ENCODE measurements around the gene POMT1.
"Not testable (repeated sequence)": the region's sequence is repeated elsewhere in the genome, so short reads cannot be mapped to it uniquely, and the experiment has no call there.

Gene POMT1, protein sequence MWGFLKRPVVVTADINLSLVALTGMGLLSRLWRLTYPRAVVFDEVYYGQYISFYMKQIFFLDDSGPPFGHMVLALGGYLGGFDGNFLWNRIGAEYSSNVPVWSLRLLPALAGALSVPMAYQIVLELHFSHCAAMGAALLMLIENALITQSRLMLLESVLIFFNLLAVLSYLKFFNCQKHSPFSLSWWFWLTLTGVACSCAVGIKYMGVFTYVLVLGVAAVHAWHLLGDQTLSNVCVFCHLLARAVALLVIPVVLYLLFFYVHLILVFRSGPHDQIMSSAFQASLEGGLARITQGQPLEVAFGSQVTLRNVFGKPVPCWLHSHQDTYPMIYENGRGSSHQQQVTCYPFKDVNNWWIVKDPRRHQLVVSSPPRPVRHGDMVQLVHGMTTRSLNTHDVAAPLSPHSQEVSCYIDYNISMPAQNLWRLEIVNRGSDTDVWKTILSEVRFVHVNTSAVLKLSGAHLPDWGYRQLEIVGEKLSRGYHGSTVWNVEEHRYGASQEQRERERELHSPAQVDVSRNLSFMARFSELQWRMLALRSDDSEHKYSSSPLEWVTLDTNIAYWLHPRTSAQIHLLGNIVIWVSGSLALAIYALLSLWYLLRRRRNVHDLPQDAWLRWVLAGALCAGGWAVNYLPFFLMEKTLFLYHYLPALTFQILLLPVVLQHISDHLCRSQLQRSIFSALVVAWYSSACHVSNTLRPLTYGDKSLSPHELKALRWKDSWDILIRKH
- total RNA-seq: 58.1 to 58.3 reads per million in 2 donors

DNA sequence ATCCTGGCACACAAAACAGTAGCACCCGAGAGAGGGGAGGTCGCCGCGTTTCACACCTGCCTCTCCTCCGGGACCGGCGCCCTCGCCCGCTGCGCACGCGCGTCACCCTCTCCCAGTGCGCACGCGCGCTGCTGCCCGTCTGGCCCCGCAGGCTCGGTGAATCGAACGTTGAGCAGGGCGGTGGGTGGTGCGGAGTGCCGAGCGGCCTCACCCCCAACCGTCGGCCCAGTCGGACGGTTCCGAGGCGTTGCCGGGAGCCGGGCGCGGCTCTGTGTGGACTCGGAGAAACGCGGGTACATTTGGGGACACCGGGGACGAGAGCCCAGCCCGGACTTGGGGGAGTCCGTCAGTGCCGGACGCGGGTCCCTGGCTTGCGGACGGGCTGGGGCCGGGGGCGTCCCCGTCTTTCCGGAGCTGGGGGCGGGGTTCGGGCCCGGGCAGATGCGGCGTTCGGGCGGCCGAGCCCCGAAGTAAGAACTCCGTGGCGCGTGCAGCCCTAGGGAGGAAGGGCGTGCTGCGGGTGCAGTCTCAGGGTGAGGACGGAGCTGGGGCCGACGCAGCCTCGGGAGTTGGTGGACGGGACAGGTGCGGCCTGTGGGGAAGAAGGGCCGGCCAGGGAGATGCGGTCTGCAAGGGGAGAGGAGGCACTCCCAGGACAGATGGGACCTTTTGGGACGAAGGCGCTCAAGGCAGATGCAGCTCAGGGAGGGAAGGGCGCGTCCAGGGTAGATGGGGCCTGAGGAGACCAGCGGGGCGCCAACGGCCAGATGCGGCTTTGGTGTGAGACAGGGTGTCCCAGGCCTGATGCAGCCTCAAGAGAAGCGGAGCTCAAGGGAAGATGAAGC lies at the start of gene POMT1:
TSS of gene POMT1 (plus strand) at position 138 of the 845 bp plus-strand sequence. CDS start 1,301 bp downstream, outside the sequence.
- peak; percentile 77 to 92 (median 85) for DNase-seq

DNA sequence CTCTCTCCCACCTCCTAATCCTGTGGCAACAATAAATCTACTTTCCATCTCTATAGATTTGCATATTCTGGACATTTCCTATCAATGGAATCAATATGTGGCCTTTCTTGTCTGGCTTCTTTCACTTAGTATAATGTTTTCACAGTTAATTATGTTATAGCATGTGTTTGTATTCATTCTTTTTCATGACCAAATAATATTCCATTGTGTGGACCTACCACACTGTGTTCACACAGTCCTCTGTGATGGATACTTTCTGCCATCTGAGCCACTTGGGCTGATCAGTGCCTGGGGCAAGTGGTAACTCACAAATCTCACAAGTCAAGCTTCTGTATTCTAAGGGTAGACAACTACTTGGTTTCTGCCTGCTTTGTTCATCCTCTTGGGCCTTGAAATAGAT lies 48.7 kb upstream of the POMT1 start:
- no peak for DNase-seq

DNA sequence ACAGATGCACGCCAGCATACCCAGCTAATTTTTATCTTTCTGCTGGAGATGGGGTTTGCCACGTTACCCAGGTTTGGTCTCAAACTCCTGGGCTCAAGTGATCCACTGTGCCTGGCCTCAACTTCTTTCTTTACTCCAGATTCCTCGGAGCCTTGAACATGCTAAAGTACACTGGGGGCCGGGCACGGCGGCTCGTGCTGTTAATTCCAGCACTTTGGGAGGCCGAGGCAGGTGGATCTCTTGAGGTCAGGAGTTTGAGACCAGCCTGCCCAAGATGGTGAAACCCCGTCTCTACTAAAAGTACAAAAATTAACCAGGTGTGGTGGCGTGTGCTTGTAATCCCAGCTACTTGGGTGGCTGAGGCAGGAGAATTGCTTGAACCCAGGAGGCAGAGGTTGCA lies 47.1 kb upstream of the POMT1 start:
- not testable (repeated sequence) for DNase-seq

DNA sequence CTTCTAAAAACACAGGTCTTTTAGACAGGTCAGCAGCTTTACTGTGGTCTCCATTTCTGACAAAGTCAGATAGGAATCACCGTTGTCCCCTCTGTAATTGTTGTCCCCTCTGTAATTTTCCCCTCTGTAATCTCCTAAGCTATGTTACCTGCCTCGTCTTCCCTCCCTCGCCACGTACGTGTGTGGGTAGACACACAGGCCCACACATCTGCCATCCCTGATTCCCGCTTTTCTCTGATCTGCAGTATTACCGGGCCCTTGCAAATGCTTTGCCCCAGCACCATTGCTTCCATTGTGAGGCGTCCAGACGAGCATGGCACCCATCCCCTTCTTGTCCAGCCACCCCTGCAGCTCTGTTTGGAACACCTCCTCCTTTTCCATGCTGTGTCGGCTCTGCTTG lies 45.0 kb upstream of the POMT1 start:
- no peak for DNase-seq

DNA sequence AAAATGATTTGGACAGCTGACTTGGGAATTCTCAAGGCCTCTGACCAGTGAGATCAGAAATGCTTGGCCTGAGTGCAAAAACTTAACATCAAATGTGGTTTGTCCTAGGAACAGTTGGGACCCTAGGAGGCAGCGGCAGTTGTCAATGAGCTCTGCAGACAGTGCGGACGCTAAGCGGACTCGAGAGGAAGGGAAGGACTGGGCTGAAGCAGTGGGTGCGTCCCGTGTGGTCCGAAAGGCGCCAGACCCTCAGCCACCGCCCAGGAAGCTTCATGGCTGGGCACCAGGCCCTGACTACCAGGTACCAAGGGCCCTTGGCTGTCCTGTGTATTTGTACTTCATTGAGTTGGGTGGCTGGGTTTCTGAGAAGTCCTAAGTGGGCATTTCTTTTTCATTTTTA lies 43.7 kb upstream of the POMT1 start:
- no peak for DNase-seq

DNA sequence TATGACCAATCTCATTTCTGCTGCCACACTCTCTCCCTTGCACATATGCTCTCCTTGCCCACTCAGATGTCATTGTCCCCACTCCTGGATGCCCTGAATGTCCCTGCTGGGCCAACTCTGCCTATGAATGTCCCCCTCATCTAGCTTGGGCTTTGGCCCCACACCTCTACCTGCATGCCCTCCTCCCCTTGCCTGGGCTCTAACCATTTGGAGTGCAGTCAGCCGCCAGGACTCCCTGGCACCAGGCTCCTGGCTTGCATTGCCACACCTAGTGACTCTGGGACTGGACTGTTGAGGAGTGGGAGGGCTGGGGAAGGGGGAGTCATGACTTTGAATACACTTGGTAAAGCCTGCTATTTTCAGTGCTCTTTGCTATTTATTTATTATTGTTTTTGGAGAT lies 41.6 kb upstream of the POMT1 start:
- DNase-seq: no peak

DNA sequence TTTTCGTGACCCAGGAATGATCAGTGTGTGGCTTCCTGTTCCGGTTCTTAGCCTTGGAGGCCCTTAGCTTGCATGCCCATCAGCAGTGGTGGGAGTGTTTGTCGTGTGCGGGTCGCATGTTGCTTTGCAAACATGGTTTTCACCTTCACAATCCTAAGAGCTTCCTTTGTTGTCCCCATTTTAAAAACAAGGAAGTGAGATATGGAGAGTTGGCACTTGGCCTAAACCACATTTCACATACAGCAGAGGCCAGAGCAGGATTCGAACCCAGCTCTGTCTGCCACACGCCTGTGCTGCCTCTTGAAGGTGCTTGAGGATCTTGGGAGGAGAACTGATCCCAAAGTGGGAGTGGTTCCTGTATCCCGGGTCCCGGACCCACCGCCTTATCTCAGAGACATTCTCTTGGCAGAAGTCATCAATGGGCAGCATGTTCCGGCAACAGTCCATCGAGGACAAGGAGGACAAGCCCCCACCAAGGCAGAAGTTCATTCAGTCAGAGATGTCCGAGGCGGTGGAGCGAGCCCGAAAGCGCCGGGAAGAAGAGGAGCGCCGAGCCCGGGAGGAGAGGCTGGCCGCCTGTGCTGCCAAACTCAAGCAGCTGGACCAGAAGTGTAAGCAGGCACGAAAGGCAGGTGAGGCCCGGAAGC lies 38.2 kb upstream of the POMT1 start:
- DNase-seq: no peak

DNA sequence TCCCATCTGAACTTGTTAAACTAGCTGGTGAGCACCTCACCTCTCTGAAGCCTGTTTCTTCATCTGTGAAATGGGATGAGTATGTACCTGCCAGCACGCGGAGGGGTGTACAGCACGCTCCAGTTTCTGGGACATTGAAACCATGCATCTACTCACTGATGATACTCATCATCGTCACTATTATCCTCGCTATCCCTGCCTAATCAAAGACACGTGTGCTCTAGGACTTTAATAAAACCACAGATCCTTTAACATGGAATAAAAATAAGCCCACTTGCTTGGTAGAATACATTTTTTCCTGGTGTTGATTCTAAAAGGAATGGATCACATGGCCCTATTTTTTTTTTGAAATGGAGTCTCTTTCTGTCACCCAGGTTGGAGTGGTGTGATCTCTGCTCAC lies 37.3 kb upstream of the POMT1 start:
- no peak for DNase-seq

DNA sequence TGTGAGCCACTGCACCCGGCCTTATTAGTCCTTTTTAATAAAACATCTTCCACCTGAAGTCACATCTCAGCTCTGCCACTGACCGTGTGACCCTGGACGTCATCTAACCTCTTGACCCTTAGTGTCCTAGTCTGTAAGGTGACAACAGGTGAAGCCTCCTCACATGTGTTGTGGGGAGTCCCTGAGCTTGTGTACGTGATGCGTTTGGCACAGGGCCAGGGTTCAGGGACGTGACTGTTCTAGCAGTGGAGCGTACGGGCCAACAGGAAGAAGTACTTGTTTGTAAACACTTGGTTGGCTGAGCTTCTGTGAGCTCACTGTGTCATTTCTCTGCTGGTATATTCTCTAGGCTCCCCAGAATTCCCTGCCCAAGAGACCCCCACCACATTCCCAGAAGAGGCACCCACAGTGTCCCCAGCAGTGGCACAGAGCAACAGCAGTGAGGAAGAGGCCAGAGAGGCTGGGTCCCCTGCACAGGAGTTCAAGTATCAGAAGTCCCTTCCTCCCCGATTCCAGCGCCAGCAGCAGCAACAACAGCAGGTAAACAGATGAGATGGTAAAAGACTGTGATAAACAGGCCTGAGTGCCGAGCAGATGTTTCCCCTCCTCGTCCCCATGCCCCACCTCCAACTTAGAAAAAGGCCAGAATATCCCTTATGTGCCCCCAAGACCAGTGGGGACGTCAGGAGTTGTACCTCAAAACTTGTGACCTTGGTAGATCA lies 35.3 kb upstream of the POMT1 start:
- DNase-seq: no peak

DNA sequence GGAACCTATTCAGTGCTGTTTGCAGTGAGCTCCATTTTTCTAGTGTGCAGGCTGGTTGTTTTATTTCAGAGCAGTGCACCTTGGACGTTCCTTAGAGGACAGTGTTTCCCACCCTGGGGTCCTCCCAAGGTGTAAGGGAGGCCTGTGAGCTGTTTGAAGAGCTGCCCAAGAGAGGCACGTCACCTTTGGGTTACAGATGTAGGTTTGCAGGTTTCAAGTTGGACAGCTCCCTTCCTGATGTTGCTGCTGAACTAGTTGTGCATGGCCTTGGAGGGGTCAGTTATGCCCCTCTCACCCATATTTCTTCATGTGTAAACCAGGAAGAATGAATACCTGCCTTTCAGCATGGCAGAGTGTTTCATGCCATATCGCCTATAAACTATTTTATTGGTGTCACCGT lies 34.7 kb upstream of the POMT1 start:
- DNase-seq: no peak

DNA sequence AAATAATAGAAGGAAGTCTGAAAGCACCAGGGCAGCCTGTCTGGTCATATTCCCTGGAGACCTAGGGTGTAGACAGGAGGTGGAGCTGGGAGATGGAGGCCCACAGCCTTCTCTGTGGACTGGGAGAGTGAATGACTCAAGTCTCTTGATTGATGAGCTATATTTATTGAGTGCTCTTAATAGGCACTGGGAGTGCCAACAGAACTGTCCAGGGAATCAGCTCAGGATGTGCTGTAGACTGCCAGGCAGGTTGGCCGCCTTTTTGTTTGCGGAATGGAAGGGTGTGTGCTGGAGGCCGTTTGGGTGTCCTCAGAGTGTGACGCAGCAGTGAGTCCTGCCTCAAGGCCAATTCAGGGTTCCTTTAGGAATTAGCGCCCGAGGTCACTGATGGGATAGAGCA lies 33.4 kb upstream of the POMT1 start:
- DNase-seq: no peak

DNA sequence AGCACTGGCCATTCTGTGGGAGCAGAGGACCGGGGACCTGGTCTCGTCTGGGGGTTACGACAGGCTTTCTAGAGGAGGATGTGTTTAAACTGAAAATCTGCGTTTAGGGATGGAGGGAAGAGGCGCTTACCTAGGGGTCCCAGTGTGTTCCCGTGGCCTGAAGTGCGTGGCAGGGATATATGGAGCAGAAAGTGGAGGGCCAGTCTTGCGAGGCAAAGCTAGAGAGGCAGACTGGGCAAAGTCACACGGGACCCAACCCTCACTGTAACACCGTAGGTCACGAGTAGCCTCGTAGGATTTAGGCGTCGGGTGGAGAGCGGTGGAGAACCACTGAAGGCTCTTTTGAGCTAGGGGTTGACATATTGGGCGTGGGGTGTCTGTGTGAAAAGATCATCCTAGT lies 32.8 kb upstream of the POMT1 start:
- DNase-seq: no peak

DNA sequence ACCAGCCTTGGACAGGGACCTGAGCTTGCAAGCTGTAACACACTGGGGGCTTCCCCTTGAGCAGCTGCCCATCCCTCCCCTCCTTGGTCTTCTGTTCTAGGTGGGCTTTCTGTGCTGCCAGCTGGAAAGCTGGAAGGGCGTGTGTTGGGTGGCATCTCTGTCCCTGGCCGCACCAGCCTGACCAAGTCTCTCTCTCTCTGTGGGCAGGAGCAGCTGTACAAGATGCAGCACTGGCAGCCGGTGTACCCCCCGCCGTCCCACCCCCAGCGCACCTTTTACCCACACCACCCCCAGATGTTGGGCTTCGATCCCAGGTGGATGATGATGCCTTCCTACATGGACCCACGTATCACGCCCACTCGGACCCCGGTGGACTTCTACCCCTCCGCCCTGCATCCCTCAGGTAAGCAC lies 32.1 kb upstream of the POMT1 start:
- DNase-seq: no peak

DNA sequence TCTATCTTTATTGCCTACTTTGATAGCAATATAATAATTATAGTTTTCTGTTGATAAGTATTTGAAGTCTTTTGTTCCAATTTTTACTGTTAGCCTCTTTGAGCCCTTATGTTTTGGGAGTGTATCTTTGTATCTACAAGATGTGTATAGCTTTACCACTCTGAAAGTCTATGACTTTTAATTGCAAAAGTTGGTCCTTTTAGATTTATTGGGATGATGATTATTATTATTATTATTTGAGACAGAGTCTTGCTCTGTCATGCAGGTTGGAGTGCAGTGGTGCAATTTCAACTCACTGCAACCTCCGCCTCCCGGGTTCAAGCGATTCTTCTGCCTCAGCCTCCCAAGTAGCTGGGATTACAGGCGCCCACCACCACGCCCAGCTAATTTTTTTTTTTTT lies 30.6 kb upstream of the POMT1 start:
- not testable (repeated sequence) for DNase-seq

DNA sequence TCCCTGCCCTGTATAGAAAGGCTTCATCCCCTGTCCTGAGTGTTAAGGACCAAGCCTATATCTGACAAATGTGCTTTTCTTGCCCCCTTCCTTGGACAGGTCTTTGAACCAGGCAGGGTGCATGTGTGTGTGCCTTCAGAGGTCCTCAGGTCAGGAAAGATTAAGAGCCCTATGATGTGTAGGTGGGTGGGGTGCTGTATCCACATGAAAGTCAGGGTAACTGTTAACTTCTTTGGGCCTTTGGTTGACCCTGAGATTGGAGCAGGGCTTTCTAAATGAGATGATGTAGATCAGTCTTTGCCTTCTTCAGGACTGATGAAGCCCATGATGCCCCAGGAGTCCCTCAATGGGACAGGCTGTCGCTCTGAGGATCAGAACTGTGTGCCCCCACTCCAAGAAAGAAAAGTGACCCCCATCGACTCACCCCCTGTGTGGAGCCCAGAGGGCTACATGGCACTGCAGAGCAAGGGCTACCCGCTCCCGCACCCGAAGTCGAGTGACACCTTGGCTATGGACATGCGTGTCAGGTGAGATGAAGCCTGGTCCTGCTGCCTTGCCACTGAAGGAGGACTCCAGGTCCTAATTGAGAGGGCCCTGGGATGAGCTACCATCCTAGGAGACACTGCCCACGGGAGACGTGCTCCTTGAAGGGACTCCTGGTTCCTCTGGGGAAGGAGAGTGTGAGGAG lies 29.4 kb upstream of the POMT1 start:
- no peak for DNase-seq

DNA sequence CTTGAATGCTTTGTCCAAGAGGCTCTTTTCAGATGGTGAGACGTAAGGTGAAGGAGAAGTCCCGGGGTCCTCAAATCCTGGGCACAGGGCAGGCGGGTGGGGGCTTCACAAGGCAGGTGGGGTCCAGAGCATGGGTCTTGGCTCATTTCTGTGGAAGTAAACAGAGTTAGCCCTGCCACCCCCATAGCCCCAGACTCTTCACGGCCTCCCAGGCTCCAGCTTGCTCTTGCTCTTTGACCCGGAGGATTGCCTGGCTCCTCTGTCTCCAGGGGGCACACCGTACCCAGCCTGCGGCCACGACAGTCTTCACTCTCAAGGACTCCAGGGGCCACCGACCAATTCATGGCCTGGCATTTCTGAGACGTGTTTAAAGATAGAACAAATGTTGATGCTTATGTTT lies 28.8 kb upstream of the POMT1 start:
- no peak for DNase-seq

DNA sequence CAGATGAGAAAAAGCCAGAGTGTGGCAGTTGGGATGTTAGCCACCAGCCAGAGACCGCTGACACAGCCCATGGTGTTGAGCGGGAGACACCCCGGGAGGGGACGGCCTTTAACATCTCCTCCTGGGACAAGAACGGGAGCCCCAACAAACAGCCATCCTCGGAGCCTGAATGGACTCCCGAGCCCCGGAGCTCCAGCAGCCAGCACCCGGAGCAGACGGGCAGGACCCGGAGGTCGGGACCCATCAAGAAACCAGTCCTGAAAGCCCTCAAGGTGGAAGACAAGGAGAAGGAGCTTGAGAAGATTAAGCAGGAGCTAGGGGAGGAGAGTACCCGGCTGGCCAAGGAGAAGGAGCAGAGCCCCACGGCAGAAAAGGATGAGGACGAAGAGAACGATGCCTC lies 28.0 kb upstream of the POMT1 start:
- DNase-seq: no peak

DNA sequence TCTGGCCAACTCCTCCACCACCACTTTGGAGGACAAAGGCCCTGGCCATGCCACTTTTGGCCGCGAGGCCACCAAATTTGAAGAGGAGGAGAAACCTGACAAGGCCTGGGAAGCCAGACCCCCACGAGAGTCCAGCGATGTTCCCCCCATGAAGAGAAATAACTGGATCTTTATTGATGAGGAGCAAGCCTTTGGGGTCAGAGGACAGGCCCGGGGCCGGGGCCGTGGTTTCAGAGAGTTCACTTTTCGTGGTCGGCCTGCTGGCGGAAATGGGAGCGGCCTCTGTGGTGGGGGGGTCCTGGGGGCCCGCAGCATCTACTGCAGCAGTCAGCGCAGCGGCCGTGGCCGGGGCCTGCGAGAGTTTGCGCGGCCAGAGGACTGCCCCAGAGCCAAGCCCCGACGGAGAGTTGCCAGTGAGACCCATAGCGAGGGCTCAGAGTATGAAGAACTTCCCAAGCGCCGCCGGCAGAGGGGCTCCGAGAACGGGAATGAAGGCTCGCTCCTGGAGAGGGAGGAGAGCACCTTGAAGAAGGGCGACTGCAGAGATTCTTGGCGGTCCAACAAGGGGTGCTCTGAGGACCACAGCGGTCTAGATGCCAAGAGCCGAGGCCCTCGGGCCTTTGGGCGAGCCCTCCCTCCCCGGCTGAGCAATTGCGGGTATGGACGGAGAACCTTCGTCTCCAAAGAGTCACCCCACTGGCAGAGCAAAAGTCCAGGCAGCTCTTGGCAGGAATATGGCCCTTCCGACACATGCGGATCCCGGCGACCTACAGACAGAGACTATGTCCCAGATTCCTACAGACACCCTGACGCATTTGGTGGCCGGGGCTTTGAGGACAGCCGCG lies 27.4 kb upstream of the POMT1 start:
- no peak for DNase-seq

DNA sequence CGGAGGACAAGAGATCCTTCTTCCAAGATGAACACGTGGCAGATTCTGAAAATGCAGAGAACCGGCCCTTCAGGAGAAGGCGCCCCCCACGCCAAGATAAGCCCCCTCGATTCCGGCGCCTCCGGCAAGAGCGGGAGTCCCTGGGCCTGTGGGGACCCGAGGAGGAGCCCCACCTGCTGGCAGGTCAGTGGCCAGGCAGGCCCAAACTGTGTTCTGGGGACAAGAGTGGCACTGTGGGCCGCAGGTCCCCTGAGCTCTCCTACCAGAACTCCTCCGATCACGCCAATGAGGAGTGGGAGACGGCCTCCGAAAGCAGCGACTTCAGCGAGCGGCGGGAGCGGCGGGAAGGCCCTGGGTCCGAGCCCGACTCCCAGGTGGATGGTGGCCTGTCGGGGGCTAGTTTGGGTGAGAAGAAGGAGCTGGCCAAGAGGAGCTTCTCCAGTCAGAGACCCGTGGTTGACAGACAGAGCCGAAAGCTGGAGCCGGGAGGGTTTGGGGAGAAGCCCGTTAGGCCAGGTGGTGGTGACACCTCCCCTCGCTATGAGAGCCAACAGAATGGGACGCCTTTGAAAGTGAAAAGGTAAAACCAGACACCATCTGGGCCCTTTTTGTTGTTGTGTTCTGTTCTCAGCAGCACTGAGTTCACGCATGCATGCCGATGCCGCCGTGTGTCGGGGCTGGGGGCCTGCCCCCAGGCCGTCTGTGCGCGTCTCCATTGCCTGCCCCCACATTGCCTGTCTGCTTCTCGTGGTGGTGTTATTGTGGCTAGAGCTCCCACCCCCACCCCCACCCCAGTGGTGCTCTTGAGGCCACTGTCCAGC lies 26.6 kb upstream of the POMT1 start:
- no peak for DNase-seq

Measured in T-helper 2 cell (primary cell).